ENCODE results near the gene LTA4H. TPM values are rescaled to one million over a fixed set of nuclear protein-coding genes. Genes with fewer than 3 reads are reported as not detected.

LTA4H gene
- total RNA-seq, 1 donor from 2014 or later: 35.4 TPM

- no peak for TF ChIP-seq CTCF (IDR thresholded peaks at IDR 0.05; ENCODE audit: borderline replicate concordance)
- intact Hi-C loops (cut with micrococcal nuclease): loop anchor here (5.0 kb wide), 2 partner anchors 81 to 416 kb away; no protein-coding TSS in a partner anchor
- Histone ChIP-seq H3K9me3 (replicated peaks) (no peaks in the 10 kb centered on the region), H3K27ac (replicated peaks) (no peak overlapping the region), H3K27me3 (ENCODE audit: low read depth) (no peaks in the 10 kb centered on the region), H3K4me3 (no peak overlapping the region), H3K4me1 (no peaks in the 10 kb centered on the region), H3K36me3 (peaks cover 30% of the 10 kb centered on the region)
- no peak for DNase-seq
Observed at GRCh38 chr12:95997911-95998510, 37.4 kb downstream of the LTA4H start.

GRCh38 chr12:95997276-95997675 is 38.1 kb downstream of the LTA4H start:
- H3K4me3 ChIP-seq: no peak overlapping the region
- H3K36me3 ChIP-seq: peaks cover 22% of the 10 kb centered on the region
- no peak overlapping the region for H3K27ac ChIP-seq (replicated peaks)
- DNase-seq: no peak
- no peaks in the 10 kb centered on the region for H3K4me1 ChIP-seq
- intact Hi-C loops (cut with micrococcal nuclease): loop anchor here (5.0 kb wide), 2 partner anchors 80 to 415 kb away; no protein-coding TSS in a partner anchor
- no peaks in the 10 kb centered on the region for H3K27me3 ChIP-seq (ENCODE audit: low read depth)
- no peaks in the 10 kb centered on the region for H3K9me3 ChIP-seq (replicated peaks)
- no peak for TF ChIP-seq CTCF (IDR thresholded peaks at IDR 0.05; ENCODE audit: borderline replicate concordance)

GRCh38 chr12:95996034-95996658 is 39.2 kb downstream of the LTA4H start, which contains the start of gene HAL:
HAL (minus strand) TSS chr12:95996344; CDS start chr12:95995910, 434 bp downstream.
- Histone ChIP-seq H3K27ac (replicated peaks) (no peak within 1 kb of the TSS), H3K4me1 (no peaks in the 10 kb centered on the region), H3K36me3 (peaks cover 13% of the 10 kb centered on the region), H3K9me3 (replicated peaks) (no peaks in the 10 kb centered on the region), H3K4me3 (no peak within 1 kb of the TSS), H3K27me3 (ENCODE audit: low read depth) (no peaks in the 10 kb centered on the region)
- peak; percentile 22 for DNase-seq
- intact Hi-C loops (cut with micrococcal nuclease): loop anchor here (5.0 kb wide), 2 partner anchors 79 to 414 kb away; no protein-coding TSS in a partner anchor
- TF ChIP-seq CTCF (IDR thresholded peaks at IDR 0.05; ENCODE audit: borderline replicate concordance): no peak

GRCh38 chr12:95995238-95996031 is 40.0 kb downstream of the LTA4H start:
- no peak for DNase-seq
- TF ChIP-seq CTCF (IDR thresholded peaks at IDR 0.05; ENCODE audit: borderline replicate concordance): no peak
- Histone ChIP-seq H3K27me3 (ENCODE audit: low read depth) (no peaks in the 10 kb centered on the region), H3K4me1 (no peaks in the 10 kb centered on the region), H3K27ac (replicated peaks) (no peak overlapping the region), H3K36me3 (peaks cover 6% of the 10 kb centered on the region), H3K9me3 (replicated peaks) (no peaks in the 10 kb centered on the region), H3K4me3 (no peak overlapping the region)
- intact Hi-C loops (cut with micrococcal nuclease): loop anchor here (5.0 kb wide), 2 partner anchors 78 to 413 kb away; no protein-coding TSS in a partner anchor

- Histone ChIP-seq H3K27me3 (ENCODE audit: low read depth) (no peaks in the 10 kb centered on the region), H3K9me3 (replicated peaks) (no peaks in the 10 kb centered on the region), H3K4me3 (no peak overlapping the region), H3K36me3 (no peaks in the 10 kb centered on the region), H3K27ac (replicated peaks) (no peak overlapping the region), H3K4me1 (no peaks in the 10 kb centered on the region)
- DNase-seq: no peak
- intact Hi-C loops (cut with micrococcal nuclease): no loop called here
- TF ChIP-seq CTCF (IDR thresholded peaks at IDR 0.05; ENCODE audit: borderline replicate concordance): no peak
Observed at GRCh38 chr12:95994476-95994875, 40.9 kb downstream of the LTA4H start.
